ENCODE data around the gene CYB5A. TPM values are rescaled to one million over a fixed set of nuclear protein-coding genes. Genes with fewer than 3 reads are reported as not detected.

The CYB5A gene
- total and polyA plus RNA-seq, 9 of the 15 experiments (the other 6 are each of a cell fraction or from before 2014, with no cell fraction given): 11.9 to 22.6 (median 14.1) TPM

- Histone ChIP-seq H3K9ac (ENCODE audit: insufficient read depth in 1 of 2, low read depth in 2 of 2, low read length in 2 of 2) (no peak overlapping the region), H3K36me3 (ENCODE audit: control insufficient read depth, insufficient read depth, low read length) (no peaks in the 10 kb centered on the region), H3K27ac (ENCODE audit: extremely low read depth, low read depth, low read length) (no peak overlapping the region), H3K79me2 (ENCODE audit: control insufficient read depth, insufficient read depth, low read length) (no peaks in the 10 kb centered on the region; the same call in 2 of the 3 replicates), H2AFZ (ENCODE audit: low read depth, low read length) (no peak overlapping the region), H3K4me2 (ENCODE audit: insufficient read depth, low read length) (no peak overlapping the region), H3K4me1 (replicated peaks in 1 of 2; ENCODE audit: control insufficient read depth in 2 of 2, insufficient read depth in 2 of 2, low read length in 2 of 2) (peaks cover 2 to 6% of the 10 kb centered on the region in 2 experiments; a peak in 3 of 5 replicates), H3K9me1 (ENCODE audit: control insufficient read depth, insufficient read depth, low read length) (no peaks in the 10 kb centered on the region), H3K4me3 (no peak overlapping the region), H3K9me3 (replicated peaks; ENCODE audit: control insufficient read depth, insufficient read depth, low read depth, low read length) (no peaks in the 10 kb centered on the region), H4K20me1 (replicated peaks; ENCODE audit: control insufficient read depth, insufficient read depth, low read length) (no peaks in the 10 kb centered on the region), H3K27me3 (ENCODE audit: control insufficient read depth in 2 of 2, insufficient read depth in 2 of 2, low read length in 2 of 2) (no peaks in the 10 kb centered on the region)
- ATAC-seq (no peak), DNase-seq (ENCODE audit: extremely low read depth in 1 of 4, low spot score in 3 of 4) (no peak), FAIRE-seq (no peak)
- intact Hi-C loops (cut with micrococcal nuclease) (no loop called here), in situ Hi-C loops (cut with MboI) (no loop called here)
- TF ChIP-seq POLR3A (IDR thresholded peaks at IDR 0.05; ENCODE audit: borderline replicate concordance, extremely low read depth, insufficient read depth, insufficient read length) (no peak), ESRRA (IDR thresholded peaks at IDR 0.05; ENCODE audit: borderline replicate concordance, low read depth) (no peak), CGGBP1 (CRISPR knock-in tag; IDR thresholded peaks at IDR 0.05) (no peak), RCOR1 (IDR thresholded peaks at IDR 0.05; ENCODE audit: borderline replicate concordance in 1 of 2, low read depth in 2 of 2, low read length in 2 of 2) (no peak), MAX (CRISPR knock-in tag; IDR thresholded peaks at IDR 0.05) (no peak), MCM7 (IDR thresholded peaks at IDR 0.05) (no peak), PHB2 (IDR thresholded peaks at IDR 0.05; ENCODE audit: low read depth) (no peak), GATA2 (CRISPR knock-in tag; IDR thresholded peaks at IDR 0.05) (no peak), NFRKB (IDR thresholded peaks at IDR 0.05; ENCODE audit: low read depth) (no peak), NR1H2 (CRISPR knock-in tag; IDR thresholded peaks at IDR 0.05) (no peak), SIN3B (IDR thresholded peaks at IDR 0.05; ENCODE audit: low read depth) (no peak), FOXO4 (CRISPR knock-in tag; IDR thresholded peaks at IDR 0.05) (no peak), SMARCA4 (IDR thresholded peaks at IDR 0.05) (no peak), ZHX1 (conservative IDR thresholded peaks at IDR 0.05; ENCODE audit: low read length) (no peak), CREBBP (IDR thresholded peaks at IDR 0.05; ENCODE audit: low read depth, low read length) (no peak)
- no TSS peak for BruUV-seq (replicated peaks)
- ChIA-PET CTCF (ENCODE audit: low intra/inter-chr PET ratio) (no interaction called here), POLR2A (no interaction called here)
- WGBS (ENCODE audit: insufficient coverage, low coverage, missing lambda C conversion rate): 45% methylated on average over 2 of the region's 4 CpGs
These were observed 5.5 kb downstream of the CYB5A start for GRCh38 chr18:74286106-74286855.
